Dermis blood vessel endothelial cell (primary cell): ENCODE measurements around the gene RP2. TPM values are rescaled to one million over a fixed set of nuclear protein-coding genes. Genes with fewer than 3 reads are reported as not detected.

ENCODE experiments used
- DNase-seq: peaks from one replicate; pipeline ENCODE4 v3.0.0; 2010
- total RNA-seq: library from RNA; depleted of rRNA; stranded (reverse); fragments of >200 nt; gene quantifications from 2 replicates; pipeline ENCODE4 v1.2.3, GENCODE V29; 2014

RP2 gene
- total RNA-seq = 33.4 and 34.2 TPM in 2 replicates

DNA sequence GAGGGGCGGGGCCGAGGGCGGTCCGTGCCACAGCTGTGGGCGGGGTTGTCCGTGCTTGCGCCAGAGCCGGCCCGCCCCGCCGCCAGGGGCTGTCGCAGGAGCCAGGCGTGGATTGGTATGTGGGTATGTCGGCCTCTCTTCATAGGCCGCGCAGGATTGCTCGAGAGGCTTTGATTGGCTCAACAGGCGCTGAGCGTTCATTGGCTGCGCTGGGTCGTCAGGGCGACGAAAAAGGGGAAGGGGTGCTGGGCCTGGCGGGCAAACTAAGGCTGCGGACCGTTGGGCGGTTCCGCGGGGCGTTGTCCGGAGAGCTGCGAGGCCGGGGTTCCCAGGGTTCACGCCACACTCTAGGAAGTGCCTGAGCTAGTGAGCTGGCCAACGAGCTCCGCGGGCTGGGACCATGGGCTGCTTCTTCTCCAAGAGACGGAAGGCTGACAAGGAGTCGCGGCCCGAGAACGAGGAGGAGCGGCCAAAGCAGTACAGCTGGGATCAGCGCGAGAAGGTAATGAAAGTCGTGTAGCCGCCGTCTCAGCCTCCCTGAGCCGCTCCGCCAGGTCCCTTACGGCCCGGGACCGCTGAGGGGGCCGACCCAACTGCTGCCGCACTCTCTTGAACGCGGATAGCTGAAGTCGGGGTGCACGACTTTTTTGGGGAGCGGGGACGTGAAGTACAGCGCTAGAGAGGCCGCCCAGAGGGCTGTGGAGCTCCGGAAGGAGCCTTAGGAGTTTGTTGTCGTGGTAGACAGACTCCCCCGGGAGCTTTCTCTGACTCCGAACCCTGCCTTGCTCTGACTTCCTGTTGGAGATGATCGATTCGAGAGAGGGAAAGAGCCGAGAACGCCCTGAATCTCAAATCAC is at the start of gene RP2:
Gene RP2 (plus strand): TSS at position 343 of the 857 bp plus-strand sequence. CDS start 58 bp downstream, at position 401.
- DNase-seq = peak; percentile 95

DNA sequence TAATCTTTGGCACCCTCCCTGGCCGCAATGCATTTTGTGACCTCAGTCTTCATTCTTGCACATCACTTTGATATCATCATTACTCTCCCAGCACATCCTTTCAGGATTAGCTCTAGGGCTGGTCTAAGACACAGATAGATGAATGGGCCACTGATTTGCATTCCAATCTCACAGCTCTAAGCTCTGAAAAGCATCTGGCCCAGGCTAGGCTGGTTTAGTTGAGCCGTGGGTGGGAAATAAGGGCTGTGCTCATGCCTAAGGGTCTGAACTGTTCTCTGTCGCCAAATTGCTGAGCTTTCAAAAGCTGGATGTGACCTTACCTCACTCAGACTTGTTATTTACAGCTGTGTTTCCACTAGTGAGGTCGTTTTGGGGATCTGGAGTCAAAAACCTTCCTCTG is 47.9 kb upstream of the RP2 start:
- DNase-seq = no peak

DNA sequence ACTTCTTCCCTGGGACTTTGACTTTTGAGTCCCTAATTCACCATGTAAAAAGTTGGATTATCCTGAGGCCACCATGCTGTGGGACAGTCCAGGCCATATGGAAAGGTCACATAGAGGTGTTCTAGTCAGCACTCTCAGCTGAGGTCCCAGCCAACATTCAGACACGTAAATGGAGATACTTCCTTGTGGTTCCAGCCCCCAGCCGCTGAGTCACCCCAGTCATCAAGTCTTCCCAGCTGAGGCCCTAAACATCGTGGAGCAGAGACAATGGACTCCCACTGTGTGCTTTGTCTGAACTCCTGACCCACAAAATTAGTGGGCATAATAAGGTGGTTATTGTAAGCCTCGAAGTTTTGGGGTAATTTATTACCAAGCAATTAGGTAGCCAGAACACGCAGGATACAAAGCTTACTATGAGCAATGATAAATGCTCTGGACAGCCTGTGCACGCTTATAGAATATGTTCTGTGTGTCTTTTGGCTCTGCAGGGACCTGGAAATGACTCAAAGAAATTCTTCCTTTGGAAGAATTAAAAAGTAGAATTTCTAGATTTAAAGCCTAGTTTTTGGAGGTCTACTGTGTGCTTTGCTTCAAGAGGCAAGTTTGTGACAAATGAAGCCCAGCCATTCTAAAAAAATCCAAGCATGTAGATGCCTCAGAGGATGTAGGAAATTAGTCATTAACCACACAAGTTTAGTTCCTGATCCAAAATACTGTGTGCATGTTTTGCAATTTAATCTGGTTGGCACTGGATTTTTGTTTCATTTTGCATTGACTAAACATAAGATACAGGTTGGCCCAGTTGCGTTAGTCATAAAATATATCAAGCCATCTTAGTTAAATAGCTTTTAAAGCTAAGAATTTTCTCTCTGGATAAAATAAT is 44.7 kb upstream of the RP2 start:
- peak; percentile 88 for DNase-seq

DNA sequence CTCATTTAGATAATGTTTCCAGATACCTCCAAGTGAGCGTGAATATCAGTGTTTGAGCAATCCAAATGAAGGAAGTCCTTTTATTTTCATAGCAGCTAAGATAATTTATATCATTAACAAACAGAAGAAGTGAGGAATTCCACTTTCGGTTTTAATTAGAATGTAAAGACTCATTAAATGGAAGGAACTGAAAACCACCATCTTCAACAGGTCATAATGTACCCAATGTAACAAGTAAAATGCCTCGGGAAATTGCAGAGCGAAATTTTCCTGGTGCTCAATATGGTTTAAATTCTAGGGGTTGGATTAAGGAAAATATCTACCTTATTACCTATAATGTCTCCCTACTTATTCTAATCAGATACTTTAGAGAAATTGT is 44.0 kb upstream of the RP2 start:
- no peak for DNase-seq

DNA sequence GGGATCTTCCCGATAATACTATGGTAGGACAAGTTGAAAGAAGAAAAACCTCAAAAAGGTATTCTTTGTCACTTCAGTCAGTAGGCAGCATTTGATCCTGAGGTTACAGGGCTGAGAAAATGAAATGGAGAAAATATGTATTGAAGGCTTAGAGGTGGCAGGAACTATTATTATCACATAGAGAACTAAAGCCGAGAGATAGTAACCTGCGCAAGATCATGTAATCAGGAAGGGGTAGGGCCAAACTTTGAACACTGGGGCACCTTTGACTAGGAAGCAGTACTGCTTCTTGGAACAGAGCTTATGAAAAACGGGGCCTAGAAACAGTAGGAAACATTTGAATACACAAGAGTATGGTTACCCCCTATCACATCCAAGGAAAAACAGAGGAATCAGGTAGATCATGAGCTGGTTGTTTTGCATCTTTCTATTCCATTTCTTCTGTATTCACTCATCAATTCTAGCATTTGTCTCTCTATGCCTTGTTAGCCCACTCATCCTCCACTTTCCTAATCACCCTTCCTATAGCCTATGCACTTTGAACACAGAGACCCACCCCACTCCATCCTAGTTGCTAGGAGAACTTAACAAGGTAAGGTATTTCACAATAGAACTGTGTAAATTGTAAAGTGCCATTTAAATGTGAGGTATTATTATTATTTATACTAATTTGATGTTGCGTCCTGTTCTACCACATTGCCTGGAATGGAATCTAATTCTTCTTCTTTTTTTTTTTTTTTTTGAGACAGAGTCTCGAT is 43.3 kb upstream of the RP2 start:
- DNase-seq = no peak

DNA sequence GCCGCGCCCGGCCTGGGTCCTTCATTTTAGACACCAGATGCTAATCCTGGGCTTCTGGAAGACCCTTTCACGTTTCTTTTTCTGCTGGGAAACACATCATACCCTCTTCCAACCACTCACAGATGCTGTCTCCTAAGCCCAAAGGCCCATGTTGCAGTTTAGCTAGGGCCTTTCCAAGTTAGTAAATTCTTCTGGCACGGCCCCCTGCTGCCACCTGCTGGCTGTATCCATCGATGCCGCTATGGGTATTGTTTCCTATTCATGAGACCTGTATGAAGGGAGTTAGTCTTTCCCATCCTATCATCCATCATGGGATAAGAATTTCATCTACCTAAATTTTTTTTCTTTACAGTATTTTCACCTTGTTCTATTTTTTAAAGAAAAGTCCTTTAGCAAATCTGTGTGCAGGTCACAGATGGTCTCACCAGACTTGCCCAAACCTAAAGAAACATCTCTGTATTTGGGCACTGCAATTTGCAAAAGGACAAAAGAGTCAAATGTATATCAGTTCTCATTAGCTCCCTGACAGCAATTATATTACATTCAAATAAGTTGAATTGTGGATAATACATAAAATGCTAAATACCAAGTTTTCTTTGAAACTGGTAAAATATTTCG is 40.2 kb upstream of the RP2 start:
- peak; percentile 76 for DNase-seq

DNA sequence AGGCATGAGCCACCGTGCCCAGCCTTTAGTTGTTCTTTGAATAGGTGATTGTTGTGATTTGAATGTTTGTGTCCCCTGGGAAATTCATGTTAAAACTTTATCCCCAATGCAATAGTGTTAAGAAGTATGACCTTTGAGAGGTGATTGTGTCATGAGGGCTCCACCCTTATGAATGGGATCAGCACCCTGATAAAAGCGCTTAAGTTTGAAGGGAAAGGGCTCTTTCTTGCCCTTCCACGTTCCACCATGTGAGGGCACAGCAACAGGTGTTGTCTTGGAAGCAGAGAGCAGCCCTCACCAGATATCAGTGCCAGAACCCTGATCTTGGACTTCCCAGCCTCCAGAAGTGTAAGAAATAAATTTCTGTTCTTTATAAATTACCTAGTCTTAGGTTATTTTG is 33.7 kb upstream of the RP2 start:
- DNase-seq = peak; percentile 39

DNA sequence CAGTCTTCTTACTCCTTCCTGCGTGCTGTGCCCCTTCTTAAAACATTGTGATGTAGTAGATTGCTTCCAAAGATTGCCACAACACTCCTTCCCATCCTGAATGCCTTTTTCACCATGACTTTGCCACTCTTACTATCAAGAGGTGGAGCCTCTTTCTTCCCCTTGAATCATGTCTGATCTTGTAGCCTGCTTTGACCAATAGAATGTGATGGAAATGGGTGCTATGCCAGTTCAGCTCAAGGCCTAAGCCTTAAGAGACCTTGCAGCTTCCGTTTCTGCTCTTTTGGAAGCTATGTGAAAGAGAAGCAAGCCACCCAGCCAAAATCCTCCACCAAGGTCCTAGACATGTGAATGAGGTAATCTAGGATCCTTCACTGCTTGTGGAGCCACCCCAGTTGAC is 31.6 kb upstream of the RP2 start:
- DNase-seq = no peak

DNA sequence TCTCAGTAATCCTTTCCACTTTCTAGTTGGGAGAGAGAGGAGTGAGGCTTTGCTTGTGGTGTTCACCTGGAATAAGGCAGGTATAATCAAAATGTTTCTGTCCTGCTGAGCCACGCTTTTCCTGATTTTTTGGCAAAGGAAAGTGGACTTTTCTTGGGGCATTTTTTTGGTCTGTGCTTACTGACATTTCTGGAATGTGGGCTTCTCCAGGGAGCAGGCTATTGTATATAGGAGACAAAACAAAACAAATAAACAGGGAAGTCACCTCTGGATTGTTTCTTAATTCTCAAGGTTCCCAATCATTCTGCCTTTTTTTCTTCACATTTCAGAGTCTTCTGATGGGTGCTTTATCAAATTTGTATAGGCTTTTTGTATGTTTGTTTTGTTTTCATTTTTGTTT is 25.7 kb upstream of the RP2 start:
- no peak for DNase-seq

DNA sequence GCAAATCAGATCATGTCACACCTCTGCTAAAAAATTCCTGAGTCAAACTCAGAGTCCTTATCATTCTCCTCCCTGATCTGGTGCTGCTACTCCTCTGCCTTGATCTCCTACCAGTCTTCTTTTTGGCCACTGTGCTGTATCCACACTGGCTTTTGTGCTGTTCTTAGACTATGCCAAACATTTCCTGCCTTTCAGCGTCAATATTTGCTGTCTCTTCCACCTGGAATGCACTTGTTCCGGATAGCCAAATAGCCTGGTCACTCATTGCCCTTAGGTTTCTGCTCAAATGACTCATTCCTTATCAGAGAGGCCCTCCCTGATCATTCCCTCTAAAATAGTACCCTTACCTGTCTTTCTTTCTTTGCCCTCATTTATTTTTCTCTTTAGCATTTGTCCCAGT is 24.4 kb upstream of the RP2 start:
- DNase-seq = peak; percentile 52

DNA sequence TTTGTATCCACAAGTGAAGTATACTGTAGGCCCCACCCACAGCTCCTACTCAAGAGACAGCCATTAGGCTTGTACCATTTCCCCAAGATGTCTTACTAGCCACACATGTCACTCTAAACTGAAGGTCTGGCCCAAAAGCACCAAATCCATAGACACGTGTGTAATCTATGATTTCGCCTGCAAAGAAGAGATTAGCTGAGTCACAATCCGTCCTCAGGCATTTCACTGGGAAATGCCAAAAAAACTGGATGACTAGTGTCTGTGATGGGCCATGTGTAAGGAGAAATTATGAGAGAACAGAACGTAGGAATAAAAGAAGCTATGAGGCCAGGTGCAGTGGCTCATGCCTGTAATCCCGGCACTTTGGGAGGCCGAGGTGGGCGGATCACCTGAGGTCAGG is 21.9 kb upstream of the RP2 start:
- DNase-seq = no peak

DNA sequence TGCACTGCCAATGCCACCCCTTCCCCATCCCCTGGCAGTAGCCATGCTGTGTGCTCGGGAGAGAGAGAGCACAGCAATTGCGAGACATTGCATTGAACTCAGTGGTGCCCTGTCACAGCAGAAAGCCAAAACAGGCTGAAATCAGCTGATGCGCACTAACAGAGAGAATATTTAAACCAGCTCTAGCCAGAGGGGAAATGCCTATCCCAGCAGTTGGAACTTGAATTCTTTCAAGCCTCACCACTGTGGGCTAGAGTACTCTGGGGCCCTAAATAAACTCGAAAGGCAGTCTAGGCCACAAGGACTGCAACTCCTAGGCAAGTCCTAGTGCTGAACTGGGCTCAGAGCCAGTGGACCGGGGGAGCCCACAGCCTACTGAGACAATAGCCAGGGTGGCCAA is 17.7 kb upstream of the RP2 start:
- DNase-seq = no peak

DNA sequence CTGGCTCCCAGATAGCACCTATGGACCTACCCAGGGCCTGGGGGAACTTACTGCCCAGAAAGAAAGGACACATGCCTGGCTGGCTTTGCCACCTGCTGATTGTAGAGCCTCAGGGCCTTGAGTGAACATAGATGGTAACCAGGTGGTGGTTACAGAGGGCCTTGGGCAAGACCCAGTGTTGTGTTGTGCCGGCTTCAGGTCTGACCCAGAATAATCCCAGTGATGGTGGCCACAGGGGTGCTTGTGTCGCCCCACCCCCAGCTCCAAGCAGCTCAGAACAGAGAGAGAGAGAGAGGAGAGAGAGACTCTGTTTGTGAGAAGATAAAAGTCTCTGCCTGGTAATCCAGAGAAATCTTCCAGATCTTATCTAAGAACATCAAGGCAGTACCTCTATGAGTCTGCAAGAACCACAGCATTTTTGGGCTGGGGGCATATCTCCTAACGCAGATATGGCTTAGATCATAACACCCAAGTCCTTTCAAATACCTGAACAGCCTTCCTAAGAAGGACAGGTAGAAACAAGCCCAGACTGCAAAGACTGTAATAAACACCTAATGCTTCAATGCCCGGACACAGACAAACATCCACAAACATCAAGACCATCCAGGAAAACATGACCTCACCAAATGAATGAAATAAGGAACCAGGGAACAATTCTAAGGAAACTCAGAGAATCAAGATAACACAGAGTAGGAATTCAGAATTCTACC is 16.3 kb upstream of the RP2 start:
- no peak for DNase-seq

DNA sequence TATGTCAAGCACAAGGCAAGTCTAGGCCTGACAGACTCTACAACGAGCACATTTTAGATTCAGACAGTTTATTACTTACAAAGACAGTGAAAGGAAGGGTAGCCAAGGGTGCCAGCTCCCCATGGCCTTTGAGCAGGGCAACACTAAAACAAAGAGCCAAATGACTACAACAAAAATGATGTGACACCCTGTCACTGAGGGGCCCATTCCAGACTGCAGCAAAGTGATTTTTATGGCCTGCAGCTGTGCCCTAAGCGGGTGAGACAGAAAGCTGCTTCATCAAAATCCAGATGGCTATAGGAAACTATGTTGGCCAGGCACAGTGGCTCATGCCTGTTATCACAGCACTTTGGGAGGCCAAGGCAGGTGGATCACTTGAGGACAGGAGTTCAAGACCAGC is 13.4 kb upstream of the RP2 start:
- no peak for DNase-seq

DNA sequence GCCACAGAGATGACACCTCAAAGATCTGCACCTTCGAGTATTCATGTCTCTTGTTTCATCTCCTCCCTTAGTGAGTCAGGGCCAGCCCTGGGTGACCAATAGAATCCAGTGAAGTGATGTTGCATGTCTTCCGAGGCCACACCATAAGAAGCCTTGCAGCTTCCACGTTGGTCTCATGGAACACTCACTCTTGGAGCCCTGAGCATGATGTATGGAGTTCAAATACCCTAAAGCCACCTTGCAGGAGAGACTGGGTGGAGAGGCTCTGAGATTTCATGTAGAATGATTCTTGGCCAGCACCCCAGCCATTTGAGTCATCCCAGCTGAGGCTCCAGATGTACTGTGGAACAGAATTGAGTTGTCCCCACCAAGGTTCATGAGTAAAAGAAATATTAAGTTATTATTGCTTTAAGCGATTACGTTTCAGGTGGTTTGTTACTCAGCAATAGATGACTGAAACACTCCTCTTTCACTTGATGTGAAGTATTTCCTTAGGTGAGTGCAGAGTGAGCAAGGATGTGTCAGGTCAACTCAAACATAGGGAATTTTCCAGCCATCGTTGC is 5.0 kb upstream of the RP2 start:
- DNase-seq = no peak

DNA sequence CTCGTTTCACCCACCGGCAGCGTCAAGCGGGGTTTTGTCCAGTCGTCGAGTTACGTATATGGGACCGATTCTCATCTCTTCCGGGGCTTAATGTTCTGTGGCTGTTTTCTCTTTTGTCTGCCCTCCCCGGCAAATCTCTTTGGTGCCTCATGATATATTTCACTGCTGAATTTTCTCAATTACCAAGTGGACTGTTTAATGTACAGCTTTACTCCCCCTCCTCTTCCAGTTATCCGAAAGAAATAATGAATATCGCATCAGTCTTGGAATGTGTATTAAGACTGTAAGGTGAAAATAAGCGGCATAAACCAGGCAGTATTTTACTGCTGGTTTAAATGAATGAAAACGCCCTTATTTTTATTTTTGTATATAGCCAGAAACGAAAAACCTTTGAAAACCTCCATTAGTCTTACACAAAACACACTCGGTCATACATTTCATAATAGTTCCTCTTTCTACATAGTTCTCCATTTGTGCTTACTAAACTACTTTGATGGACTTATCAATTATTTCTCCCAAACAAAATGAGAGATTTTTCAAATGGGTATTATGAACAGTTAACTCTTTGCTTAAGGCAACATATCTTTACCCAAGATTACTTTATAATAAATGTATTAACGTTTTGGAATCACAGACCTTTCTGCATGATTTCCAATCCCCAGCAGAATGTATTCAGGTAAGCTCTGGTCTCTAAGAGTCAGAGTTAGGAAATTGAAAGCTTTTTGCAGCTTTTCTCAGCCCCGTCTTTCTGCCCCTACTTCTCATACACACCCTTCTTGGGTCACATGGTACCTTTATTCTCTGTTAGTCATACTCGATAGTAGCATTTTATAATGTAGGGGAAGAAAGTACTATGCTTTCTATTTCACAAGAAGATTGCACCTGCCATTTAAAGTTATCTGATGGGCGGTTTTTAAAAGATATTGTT is 979 bp downstream of the RP2 start:
- peak; percentile 44 for DNase-seq

DNA sequence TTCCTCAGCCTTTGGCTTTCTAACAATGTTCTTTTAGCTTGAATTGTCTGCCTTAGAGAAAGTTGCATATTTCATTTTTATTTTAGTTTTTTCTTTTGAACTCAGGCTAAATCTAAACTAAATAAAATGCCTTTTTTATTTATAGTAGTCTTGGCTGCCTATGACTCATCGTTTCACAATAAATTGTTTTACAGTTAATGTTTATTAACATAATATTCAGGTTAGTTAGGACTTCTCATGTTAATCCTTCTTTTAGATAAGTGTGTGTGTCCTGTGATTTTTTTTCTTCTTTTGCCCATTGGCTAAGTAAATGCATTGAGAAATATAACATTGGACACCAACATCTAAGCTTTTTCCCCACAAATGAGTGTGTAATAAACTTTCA is 1.6 kb downstream of the RP2 start:
- DNase-seq = no peak

DNA sequence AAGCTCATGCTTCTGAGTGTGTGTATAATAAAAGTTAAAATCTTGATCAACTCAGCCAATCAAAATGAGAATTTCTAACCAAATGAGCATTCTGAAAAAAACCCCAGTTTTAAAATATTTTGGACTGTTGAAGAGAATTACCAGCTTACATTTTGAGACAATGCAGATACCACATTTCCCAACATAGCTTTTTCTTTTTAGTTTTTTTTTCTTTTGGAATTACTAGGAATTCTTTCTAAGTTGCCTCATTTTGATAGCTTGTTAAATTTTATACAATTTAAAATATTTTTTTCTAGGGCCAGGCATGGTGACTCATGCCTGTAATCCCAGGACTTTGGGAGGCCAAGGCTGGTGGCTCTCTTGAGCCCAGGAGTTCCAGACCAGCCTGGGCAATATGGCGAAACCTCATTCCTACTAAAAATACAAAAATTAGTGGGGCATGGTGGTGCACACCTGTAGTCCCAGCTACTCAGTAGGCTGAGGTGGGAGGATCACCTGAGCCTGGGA is 2.2 kb downstream of the RP2 start:
- no peak for DNase-seq

DNA sequence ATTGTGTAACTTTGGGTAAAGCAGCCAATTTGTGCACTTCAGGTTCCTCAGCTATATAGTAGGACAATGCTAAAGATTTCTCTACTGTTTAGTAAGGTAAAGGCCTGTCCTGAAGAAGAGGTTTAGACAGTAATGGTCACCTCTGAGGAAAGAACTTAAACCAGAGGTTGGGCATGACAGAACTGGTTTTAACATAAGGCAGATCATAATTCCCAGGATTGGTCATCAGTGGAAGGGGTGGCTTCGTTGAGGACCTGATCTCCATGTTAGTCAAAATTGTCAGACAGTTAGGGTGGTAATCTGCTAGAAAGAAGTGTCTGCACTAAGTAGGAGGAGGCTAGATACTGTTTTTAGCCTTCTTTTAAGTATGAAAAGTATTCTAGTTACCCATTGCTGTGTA is 4.1 kb downstream of the RP2 start:
- no peak for DNase-seq

DNA sequence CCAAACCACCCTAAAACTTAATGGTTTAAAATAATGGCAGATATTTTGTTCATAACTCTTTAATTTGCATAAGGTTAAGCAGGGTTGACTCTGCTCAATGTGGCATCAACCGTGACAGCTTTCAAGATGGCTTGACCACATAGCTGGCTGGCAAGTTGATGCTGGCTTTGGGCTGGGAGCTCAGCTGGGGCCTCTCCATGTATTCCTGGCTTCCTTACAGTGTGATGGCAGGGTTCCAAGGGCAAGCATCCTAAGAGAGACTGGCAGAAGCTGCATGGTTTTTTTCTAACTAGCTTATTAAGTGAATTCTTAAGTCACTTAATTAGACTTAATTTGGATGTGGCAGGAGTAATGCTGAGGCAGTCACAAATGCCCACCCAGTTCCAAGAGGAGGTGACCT is 4.5 kb downstream of the RP2 start:
- DNase-seq = peak; percentile 34
